Liver (tissue), 9 donors: ENCODE results near the gene EXOC3. TPM values are rescaled to one million over a fixed set of nuclear protein-coding genes. Genes with fewer than 3 reads are reported as not detected.

Source experiments
- DNase-seq: peaks from one replicate; pipeline ENCODE4 v3.0.0-alpha.2; 2017; ENCODE audit warnings: low spot score
- H3K27ac ChIP-seq, 2 donors: one replicate each; pipeline ENCODE4 v1.7.0; 2013; ENCODE audit warnings: inconsistent platforms in 2 of 2, low read length in 2 of 2, control low read depth in 1 of 2, low read depth in 1 of 2, mild to moderate bottlenecking in 1 of 2
- H3K27me3 ChIP-seq, 4 donors: one replicate each; pipeline versions ENCODE4 v1.6.1 to v1.7.0; 2013; ENCODE audit warnings: low read length in 3 of 4, inconsistent platforms in 1 of 4, mild to moderate bottlenecking in 1 of 4, moderate library complexity in 1 of 4; ENCODE audit not compliant: control insufficient read depth in 4 of 4, insufficient read depth in 4 of 4
- H3K36me3 ChIP-seq, 4 donors: one replicate each; pipeline versions ENCODE4 v1.6.1 to v1.7.0; 2013; ENCODE audit warnings: low read length in 3 of 4, mild to moderate bottlenecking in 3 of 4, low read depth in 1 of 4, moderate library complexity in 1 of 4; ENCODE audit not compliant: control insufficient read depth in 4 of 4, insufficient read depth in 3 of 4
- H3K4me1 ChIP-seq, 4 donors: one replicate each; pipeline versions ENCODE4 v1.6.1 to v1.7.0; 2013; ENCODE audit warnings: low read length in 3 of 4, mild to moderate bottlenecking in 3 of 4, moderate library complexity in 1 of 4; ENCODE audit not compliant: control insufficient read depth in 4 of 4, insufficient read depth in 4 of 4
- H3K4me3 ChIP-seq, 3 donors: one replicate each; pipeline versions ENCODE4 v1.6.1 to v1.7.0; 2013; ENCODE audit warnings: low read length in 3 of 3, control low read depth in 1 of 3, low read depth in 1 of 3, mild to moderate bottlenecking in 1 of 3
- H3K9ac ChIP-seq, 2 donors: one replicate each; pipeline ENCODE4 v1.7.0; 2013; ENCODE audit warnings: low read length in 2 of 2, mild to moderate bottlenecking in 2 of 2, moderate library complexity in 2 of 2, control low read depth in 1 of 2, low read depth in 1 of 2
- H3K9me3 ChIP-seq, 4 donors: one replicate each; pipeline versions ENCODE4 v1.6.1 to v1.7.0; 2013; ENCODE audit warnings: low read length in 3 of 4; ENCODE audit not compliant: control insufficient read depth in 4 of 4
- CTCF ChIP-seq: fragments of 150-350 bp; IDR thresholded peaks from 2 replicates; pipeline ENCODE4 v1.5.1; 2017; ENCODE audit warnings: improper control_type of control experiment, low read depth, low read length; ENCODE audit not compliant: missing input control
- EGR1 ChIP-seq, 2 donors: IDR thresholded peaks; 2 replicates each; pipeline ENCODE4 v1.6.1; 2016 to 2018; ENCODE audit warnings: antibody characterized with exemption in 2 of 2, low read depth in 2 of 2
- FOXA1 ChIP-seq: IDR thresholded peaks from 2 replicates; pipeline ENCODE4 v1.6.1; 2016; ENCODE audit warnings: antibody characterized with exemption
- FOXA2 ChIP-seq: IDR thresholded peaks from 2 replicates; pipeline ENCODE4 v1.6.1; 2016; ENCODE audit warnings: antibody characterized with exemption
- GABPA ChIP-seq, 2 donors: IDR thresholded peaks in 1 of 2; conservative IDR thresholded peaks in 1 of 2; 2 replicates each; pipeline ENCODE4 v1.6.1; 2016; ENCODE audit warnings: antibody characterized with exemption in 2 of 2, mild to moderate bottlenecking in 1 of 2, moderate library complexity in 1 of 2
- HNF4A ChIP-seq, 2 donors: conservative IDR thresholded peaks; 2 replicates each; pipeline ENCODE4 v1.6.1; 2016; ENCODE audit warnings: antibody characterized with exemption in 2 of 2, mild to moderate bottlenecking in 2 of 2
- HNF4G ChIP-seq: IDR thresholded peaks from 2 replicates; pipeline ENCODE4 v1.6.1; 2016; ENCODE audit warnings: antibody characterized with exemption
- JUND ChIP-seq, 2 donors: IDR thresholded peaks; 2 replicates each; pipeline ENCODE4 v1.6.1; 2016; ENCODE audit warnings: antibody characterized with exemption in 2 of 2
- NR2F2 ChIP-seq: IDR thresholded peaks from 2 replicates; pipeline ENCODE4 v1.6.1; 2016; ENCODE audit warnings: antibody characterized with exemption
- RAD21 ChIP-seq, 2 donors: IDR thresholded peaks; 2 replicates each; pipeline ENCODE4 v1.6.1; 2016; ENCODE audit warnings: antibody characterized with exemption in 2 of 2, mild to moderate bottlenecking in 2 of 2
- RXRA ChIP-seq, 2 donors: IDR thresholded peaks; 2 replicates each; pipeline ENCODE4 v1.6.1; 2017 to 2018; ENCODE audit warnings: antibody characterized with exemption in 2 of 2, mild to moderate bottlenecking in 1 of 2
- TAF1 ChIP-seq: conservative IDR thresholded peaks from 2 replicates; pipeline ENCODE4 v1.6.1; 2016; ENCODE audit warnings: antibody characterized with exemption, mild to moderate bottlenecking
- ZBTB33 ChIP-seq: IDR thresholded peaks from 2 replicates; pipeline ENCODE4 v1.6.1; 2016; ENCODE audit warnings: antibody characterized with exemption
- WGBS: extraction: QIAGEN DNeasy Blood & Tissue Kit; methylation state at CpG from one replicate; pipeline ENCODE4 v1.1.7; 2013; 5-methylcytosine and 5-hydroxymethylcytosine counted together
- polyA plus RNA-seq, 2 donors: library from polyadenylated mRNA; stranded (reverse) in 1 of 2; unstranded in 1 of 2; fragments of 200-250 nt in 1 of 2; fragments of >200 nt in 1 of 2; fragmentation: Nextera tagmentation in 1 of 2; extraction: Ambion mirVana in 1 of 2; gene quantifications; one replicate each; pipeline versions ENCODE4 v1.2.1 to v1.2.3, GENCODE V29; 2013 to 2015
- total RNA-seq, 2 donors: library from RNA; depleted of rRNA; stranded (reverse); fragments of >200 nt; gene quantifications; one replicate each; pipeline ENCODE4 v1.2.3, GENCODE V29; 2014
- TF ChIP-seq, protein P1 (sequence below): IDR thresholded peaks from 2 replicates; pipeline ENCODE4 v1.6.1; 2016; ENCODE audit warnings: antibody characterized with exemption
- TF ChIP-seq, protein P2 (sequence below): IDR thresholded peaks from 2 replicates; pipeline ENCODE4 v1.6.1; 2016; ENCODE audit warnings: antibody characterized with exemption, mild to moderate bottlenecking
- donor health status: healthy.
- donor health status: healthy.
- donor health status: healthy.
- donor health status: healthy.
- donor health status: healthy.

Gene EXOC3
- total and polyA plus RNA-seq, 4 donors: 12.4 to 23.9 (median 18.5) TPM

GRCh38 chr5:497090-497700 is 54.2 kb downstream of the EXOC3 start:
- Histone ChIP-seq H3K9ac (no peak overlapping the region), H3K27ac (no peak overlapping the region), H3K36me3 (no peaks in the 10 kb centered on the region), H3K9me3 (no peaks in the 10 kb centered on the region), H3K27me3 (peaks cover 0 to 3% (median 0%) of the 10 kb centered on the region in 4 donors), H3K4me1 (no peaks in the 10 kb centered on the region), H3K4me3 (no peak overlapping the region)
- WGBS: 59% methylated on average over 22 of the region's 22 CpGs
- no peak for DNase-seq
- TF ChIP-seq RAD21 (IDR thresholded peaks at IDR 0.05): no peak
- no peak for TF ChIP-seq HNF4A (conservative IDR thresholded peaks at IDR 0.05)
- TF ChIP-seq, protein P1, sequence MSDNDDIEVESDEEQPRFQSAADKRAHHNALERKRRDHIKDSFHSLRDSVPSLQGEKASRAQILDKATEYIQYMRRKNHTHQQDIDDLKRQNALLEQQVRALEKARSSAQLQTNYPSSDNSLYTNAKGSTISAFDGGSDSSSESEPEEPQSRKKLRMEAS: no peak
- no peak for TF ChIP-seq ZBTB33
- no peak for TF ChIP-seq TAF1
- no peak for TF ChIP-seq FOXA2
- TF ChIP-seq RXRA (IDR thresholded peaks at IDR 0.05): no peak
- TF ChIP-seq, protein P2, sequence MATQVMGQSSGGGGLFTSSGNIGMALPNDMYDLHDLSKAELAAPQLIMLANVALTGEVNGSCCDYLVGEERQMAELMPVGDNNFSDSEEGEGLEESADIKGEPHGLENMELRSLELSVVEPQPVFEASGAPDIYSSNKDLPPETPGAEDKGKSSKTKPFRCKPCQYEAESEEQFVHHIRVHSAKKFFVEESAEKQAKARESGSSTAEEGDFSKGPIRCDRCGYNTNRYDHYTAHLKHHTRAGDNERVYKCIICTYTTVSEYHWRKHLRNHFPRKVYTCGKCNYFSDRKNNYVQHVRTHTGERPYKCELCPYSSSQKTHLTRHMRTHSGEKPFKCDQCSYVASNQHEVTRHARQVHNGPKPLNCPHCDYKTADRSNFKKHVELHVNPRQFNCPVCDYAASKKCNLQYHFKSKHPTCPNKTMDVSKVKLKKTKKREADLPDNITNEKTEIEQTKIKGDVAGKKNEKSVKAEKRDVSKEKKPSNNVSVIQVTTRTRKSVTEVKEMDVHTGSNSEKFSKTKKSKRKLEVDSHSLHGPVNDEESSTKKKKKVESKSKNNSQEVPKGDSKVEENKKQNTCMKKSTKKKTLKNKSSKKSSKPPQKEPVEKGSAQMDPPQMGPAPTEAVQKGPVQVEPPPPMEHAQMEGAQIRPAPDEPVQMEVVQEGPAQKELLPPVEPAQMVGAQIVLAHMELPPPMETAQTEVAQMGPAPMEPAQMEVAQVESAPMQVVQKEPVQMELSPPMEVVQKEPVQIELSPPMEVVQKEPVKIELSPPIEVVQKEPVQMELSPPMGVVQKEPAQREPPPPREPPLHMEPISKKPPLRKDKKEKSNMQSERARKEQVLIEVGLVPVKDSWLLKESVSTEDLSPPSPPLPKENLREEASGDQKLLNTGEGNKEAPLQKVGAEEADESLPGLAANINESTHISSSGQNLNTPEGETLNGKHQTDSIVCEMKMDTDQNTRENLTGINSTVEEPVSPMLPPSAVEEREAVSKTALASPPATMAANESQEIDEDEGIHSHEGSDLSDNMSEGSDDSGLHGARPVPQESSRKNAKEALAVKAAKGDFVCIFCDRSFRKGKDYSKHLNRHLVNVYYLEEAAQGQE: no peak
- TF ChIP-seq CTCF: no peak
- no peak for TF ChIP-seq HNF4G
- TF ChIP-seq NR2F2: no peak
- no peak for TF ChIP-seq EGR1 (IDR thresholded peaks at IDR 0.05; ENCODE audit: low read depth in 2 of 2)
- TF ChIP-seq JUND (IDR thresholded peaks at IDR 0.05): no peak
- no peak for TF ChIP-seq GABPA (IDR thresholded peaks at IDR 0.05 in 1 of 2, conservative IDR thresholded peaks at IDR 0.05 in 1 of 2)
- TF ChIP-seq FOXA1: no peak
